Ishikawa (cell line): Measurements from ENCODE around the gene OR4D5.

Experiments used
- CEBPB ChIP-seq: IDR thresholded peaks from 2 replicates; pipeline ENCODE4 v1.6.1; 2012
- CREB1 ChIP-seq: IDR thresholded peaks from 2 replicates; pipeline ENCODE4 v1.6.1; 2012; ENCODE audit warnings: low read depth
- EGR1 ChIP-seq: IDR thresholded peaks from 2 replicates; pipeline ENCODE4 v1.6.1; 2012
- EP300 ChIP-seq: IDR thresholded peaks from 2 replicates; pipeline ENCODE4 v1.6.1; 2012; ENCODE audit warnings: borderline replicate concordance
- FOXM1 ChIP-seq: IDR thresholded peaks from 2 replicates; pipeline ENCODE4 v1.6.1; 2012; ENCODE audit warnings: low read depth, borderline replicate concordance
- MAX ChIP-seq: IDR thresholded peaks from 2 replicates; pipeline ENCODE4 v1.6.1; 2012
- NFIC ChIP-seq: IDR thresholded peaks from 2 replicates; pipeline ENCODE4 v1.6.1; 2012
- RAD21 ChIP-seq: IDR thresholded peaks from 2 replicates; pipeline ENCODE4 v1.6.1; 2012; ENCODE audit warnings: low read depth
- TAF1 ChIP-seq: IDR thresholded peaks from 2 replicates; pipeline ENCODE4 v1.6.1; 2012; ENCODE audit warnings: low read depth, mild to moderate bottlenecking
- TCF12 ChIP-seq: IDR thresholded peaks from 2 replicates; pipeline ENCODE4 v1.6.1; 2012; ENCODE audit warnings: low read depth
- TEAD4 ChIP-seq: IDR thresholded peaks from 2 replicates; pipeline ENCODE4 v1.6.1; 2012
- YY1 ChIP-seq: IDR thresholded peaks from 2 replicates; pipeline ENCODE4 v1.6.1; 2012; ENCODE audit warnings: low read depth
- ZBTB7A ChIP-seq: IDR thresholded peaks from 2 replicates; pipeline ENCODE4 v1.6.1; 2012; ENCODE audit warnings: low read depth
- TF ChIP-seq, protein P1 (sequence below): IDR thresholded peaks from 2 replicates; pipeline ENCODE4 v1.6.1; 2012
- TF ChIP-seq, protein P2 (sequence below): IDR thresholded peaks from 2 replicates; pipeline ENCODE4 v1.6.1; 2012; ENCODE audit warnings: low read depth, mild to moderate bottlenecking

The OR4D5 gene

DNA sequence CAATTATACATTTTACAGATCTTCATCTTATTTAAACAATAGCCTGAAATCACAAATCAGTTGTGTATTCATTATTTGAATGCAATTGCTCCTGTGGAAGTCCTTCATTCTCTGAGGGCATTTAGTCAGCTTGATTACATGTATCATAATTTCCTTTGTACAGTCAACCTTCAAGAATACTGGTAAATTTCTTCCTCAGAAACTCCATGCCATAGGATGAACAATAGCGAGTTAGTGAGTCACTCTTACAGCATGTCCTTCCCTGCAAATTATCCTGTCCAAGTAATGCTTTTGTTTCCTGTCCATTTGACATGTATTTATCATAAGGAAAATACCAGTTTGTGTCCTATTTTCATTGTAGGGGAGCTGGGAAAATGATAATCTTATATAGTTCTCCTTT, 34.4 kb downstream of the OR4D5 start:
- no peak for TF ChIP-seq EP300
- TF ChIP-seq ZBTB7A, result no peak
- no peak for TF ChIP-seq EGR1
- no peak for TF ChIP-seq TCF12
- TF ChIP-seq NFIC, result no peak
- TF ChIP-seq, protein P1, sequence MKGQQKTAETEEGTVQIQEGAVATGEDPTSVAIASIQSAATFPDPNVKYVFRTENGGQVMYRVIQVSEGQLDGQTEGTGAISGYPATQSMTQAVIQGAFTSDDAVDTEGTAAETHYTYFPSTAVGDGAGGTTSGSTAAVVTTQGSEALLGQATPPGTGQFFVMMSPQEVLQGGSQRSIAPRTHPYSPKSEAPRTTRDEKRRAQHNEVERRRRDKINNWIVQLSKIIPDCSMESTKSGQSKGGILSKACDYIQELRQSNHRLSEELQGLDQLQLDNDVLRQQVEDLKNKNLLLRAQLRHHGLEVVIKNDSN, result no peak
- TF ChIP-seq TEAD4, result no peak
- TF ChIP-seq, protein P2, sequence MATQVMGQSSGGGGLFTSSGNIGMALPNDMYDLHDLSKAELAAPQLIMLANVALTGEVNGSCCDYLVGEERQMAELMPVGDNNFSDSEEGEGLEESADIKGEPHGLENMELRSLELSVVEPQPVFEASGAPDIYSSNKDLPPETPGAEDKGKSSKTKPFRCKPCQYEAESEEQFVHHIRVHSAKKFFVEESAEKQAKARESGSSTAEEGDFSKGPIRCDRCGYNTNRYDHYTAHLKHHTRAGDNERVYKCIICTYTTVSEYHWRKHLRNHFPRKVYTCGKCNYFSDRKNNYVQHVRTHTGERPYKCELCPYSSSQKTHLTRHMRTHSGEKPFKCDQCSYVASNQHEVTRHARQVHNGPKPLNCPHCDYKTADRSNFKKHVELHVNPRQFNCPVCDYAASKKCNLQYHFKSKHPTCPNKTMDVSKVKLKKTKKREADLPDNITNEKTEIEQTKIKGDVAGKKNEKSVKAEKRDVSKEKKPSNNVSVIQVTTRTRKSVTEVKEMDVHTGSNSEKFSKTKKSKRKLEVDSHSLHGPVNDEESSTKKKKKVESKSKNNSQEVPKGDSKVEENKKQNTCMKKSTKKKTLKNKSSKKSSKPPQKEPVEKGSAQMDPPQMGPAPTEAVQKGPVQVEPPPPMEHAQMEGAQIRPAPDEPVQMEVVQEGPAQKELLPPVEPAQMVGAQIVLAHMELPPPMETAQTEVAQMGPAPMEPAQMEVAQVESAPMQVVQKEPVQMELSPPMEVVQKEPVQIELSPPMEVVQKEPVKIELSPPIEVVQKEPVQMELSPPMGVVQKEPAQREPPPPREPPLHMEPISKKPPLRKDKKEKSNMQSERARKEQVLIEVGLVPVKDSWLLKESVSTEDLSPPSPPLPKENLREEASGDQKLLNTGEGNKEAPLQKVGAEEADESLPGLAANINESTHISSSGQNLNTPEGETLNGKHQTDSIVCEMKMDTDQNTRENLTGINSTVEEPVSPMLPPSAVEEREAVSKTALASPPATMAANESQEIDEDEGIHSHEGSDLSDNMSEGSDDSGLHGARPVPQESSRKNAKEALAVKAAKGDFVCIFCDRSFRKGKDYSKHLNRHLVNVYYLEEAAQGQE, result no peak
- TF ChIP-seq CREB1, result no peak
- TF ChIP-seq TAF1, result no peak

DNA sequence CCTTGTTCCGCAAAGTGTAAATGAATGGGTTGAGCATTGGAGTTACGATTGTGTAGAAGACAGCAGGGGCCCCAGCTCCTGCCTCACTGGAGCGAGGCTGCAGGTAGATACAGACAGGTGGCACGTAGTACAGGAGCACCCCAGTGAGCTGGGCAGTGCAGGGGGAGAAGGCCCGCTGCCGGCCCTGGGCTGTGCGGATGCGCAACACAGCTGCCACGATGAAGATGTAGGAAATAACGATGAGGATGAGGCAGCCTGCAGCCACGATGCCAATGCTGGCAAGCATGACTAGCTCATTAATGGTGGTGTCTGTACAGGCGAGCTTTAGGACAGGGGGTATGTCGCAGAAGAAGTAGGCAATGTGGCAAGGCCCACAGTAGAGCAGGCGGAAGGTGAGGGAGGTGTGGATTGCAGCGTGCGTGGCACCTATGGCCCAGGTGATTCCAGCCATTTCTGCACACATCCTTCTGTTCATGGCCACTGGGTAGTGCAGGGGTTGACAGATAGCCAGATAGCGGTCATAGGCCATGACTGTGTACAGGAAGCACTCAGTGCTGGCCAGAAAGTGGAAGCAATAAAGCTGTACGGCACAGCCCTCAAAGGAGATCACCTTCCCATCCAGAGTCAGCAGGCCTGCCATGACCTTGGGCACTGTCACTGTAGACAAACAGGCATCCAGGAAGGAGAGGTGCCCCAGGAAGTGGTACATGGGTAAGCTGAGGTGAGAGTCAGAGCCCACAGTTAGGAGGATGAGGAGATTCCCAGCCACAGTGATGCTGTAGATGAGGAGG, 37.5 kb downstream of the OR4D5 start:
- TF ChIP-seq EGR1 (no peak), EP300 (no peak), CREB1 (no peak), MAX (no peak), TCF12 (no peak)
- TF ChIP-seq, protein P2, result no peak

- TF ChIP-seq, protein P2, result no peak
- TF ChIP-seq NFIC (no peak), FOXM1 (no peak), YY1 (no peak), TAF1 (no peak)
Observed at GRCh38 chr11:123977731-123978347, 38.4 kb downstream of the OR4D5 start, which contains the start of gene OR10S1. Gene OR10S1, minus strand, starts transcription at chr11:123977781. Its CDS starts 117 bp downstream, at chr11:123977664.

DNA sequence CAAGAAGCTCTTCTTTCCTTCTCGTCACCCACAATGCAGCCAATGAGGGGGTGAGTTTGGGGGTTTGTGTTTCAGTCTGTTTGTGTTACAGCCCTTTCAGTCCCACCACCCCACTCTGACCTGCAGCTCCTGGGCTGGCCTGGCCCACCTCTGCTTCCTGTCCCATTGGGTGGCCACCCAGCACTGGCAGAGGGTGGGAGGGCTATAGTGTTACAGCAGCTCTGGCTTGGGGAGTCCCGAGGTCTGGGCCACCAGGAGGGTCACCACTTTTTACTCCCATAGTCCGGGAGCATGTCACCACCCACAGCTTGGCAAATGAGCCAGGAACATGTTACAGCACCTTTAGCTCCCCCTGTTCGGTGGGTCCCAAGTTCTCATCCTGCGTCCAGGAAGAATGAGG, 39.9 kb downstream of the OR4D5 start:
- TF ChIP-seq YY1 (no peak), FOXM1 (no peak), TCF12 (no peak), RAD21 (no peak), EP300 (no peak), MAX (no peak), CEBPB (no peak), NFIC (no peak), ZBTB7A (no peak), TAF1 (no peak), CREB1 (no peak), TEAD4 (no peak)
- TF ChIP-seq, protein P2, result no peak
- TF ChIP-seq, protein P1, result no peak
